ENCODE results near the gene SYNGR1.
A peak's percentile ranks its signal among the peaks of the same experiment; 100 is the strongest.
"Not testable (repeated sequence)": the region's sequence is repeated elsewhere in the genome, so short reads cannot be mapped to it uniquely, and the experiment has no call there.

SYNGR1 gene

GRCh38 chr22:39351689-39352214 is 2.0 kb downstream of the SYNGR1 start:
- no peak for DNase-seq

- no peak for DNase-seq
Observed at GRCh38 chr22:39352306-39352891, 2.6 kb downstream of the SYNGR1 start.

- peak; percentile 17 for DNase-seq
Observed at GRCh38 chr22:39353346-39353745, 3.6 kb downstream of the SYNGR1 start.

GRCh38 chr22:39355080-39355479 is 5.3 kb downstream of the SYNGR1 start:
- DNase-seq: no peak

- not testable (repeated sequence) for DNase-seq
Observed at GRCh38 chr22:39355805-39356204, 6.0 kb downstream of the SYNGR1 start.

- DNase-seq: no peak
Observed at GRCh38 chr22:39356464-39356863, 6.7 kb downstream of the SYNGR1 start.

GRCh38 chr22:39357110-39358108 is 7.6 kb downstream of the SYNGR1 start:
- DNase-seq: not testable (repeated sequence)

GRCh38 chr22:39358197-39358596 is 8.4 kb downstream of the SYNGR1 start:
- DNase-seq: not testable (repeated sequence)

GRCh38 chr22:39359659-39360195 is 9.9 kb downstream of the SYNGR1 start:
- no peak for DNase-seq

- no peak for DNase-seq
Observed at GRCh38 chr22:39360242-39360641, 10.5 kb downstream of the SYNGR1 start.

- DNase-seq: no peak
Observed at GRCh38 chr22:39360674-39361413, 11.1 kb downstream of the SYNGR1 start.

GRCh38 chr22:39361496-39361895 is 11.7 kb downstream of the SYNGR1 start:
- no peak for DNase-seq

- DNase-seq: no peak
Observed at GRCh38 chr22:39362271-39362670, 12.5 kb downstream of the SYNGR1 start.

GRCh38 chr22:39362932-39363331 is 13.1 kb downstream of the SYNGR1 start:
- no peak for DNase-seq

- DNase-seq: no peak
Observed at GRCh38 chr22:39363751-39364515, 14.1 kb downstream of the SYNGR1 start.

GRCh38 chr22:39364714-39365491 is 15.1 kb downstream of the SYNGR1 start:
- no peak for DNase-seq

- no peak for DNase-seq
Observed at GRCh38 chr22:39365492-39365780, 15.6 kb downstream of the SYNGR1 start.

- DNase-seq: no peak
Observed at GRCh38 chr22:39367035-39367434, 17.2 kb downstream of the SYNGR1 start.

GRCh38 chr22:39368461-39368911 is 18.7 kb downstream of the SYNGR1 start:
- DNase-seq: no peak

GRCh38 chr22:39369186-39369585 is 19.4 kb downstream of the SYNGR1 start:
- DNase-seq: no peak

GRCh38 chr22:39369586-39369985 is 19.8 kb downstream of the SYNGR1 start:
- no peak for DNase-seq
